K562 (cell line): ENCODE data around the gene MMAB. TPM values are rescaled to one million over a fixed set of nuclear protein-coding genes. Genes with fewer than 3 reads are reported as not detected.

Experiments
- ATAC-seq: fragments of 200-7000 bp; cut with Tn5 transposase; 3 replicates; pipeline ENCODE4 v1.9.1; 2020; ENCODE audit warnings: moderate library complexity
- BruUV-seq: library from RNA; stranded (reverse); fragments of 400-500 nt; replicated peaks from 2 replicates; lab custom pipeline; 2021; lab: Mats Ljungman, UMichigan
- CTCF ChIA-PET: fragments of 300-600 bp; formaldehyde crosslinking; extraction: SDS; loops from one replicate; lab custom pipeline; 2021; ENCODE audit warnings: low intra/inter-chr PET ratio; lab: Yijun Ruan, JAX
- POLR2A ChIA-PET: fragments of 300-600, 350-650 bp; sonication (Branson Sonifier 250); formaldehyde crosslinking; extraction: SDS; loops from one replicate; lab custom pipeline; 2021; ENCODE audit warnings: antibody characterized with exemption, inconsistent platforms; lab: Yijun Ruan, JAX
- DNase-seq, 4 experiments: peaks; one replicate each; pipeline versions ENCODE4 v3.0.0 to v3.0.0-alpha.2; 2011 to 2018; ENCODE audit warnings: low spot score in 3 of 4, mixed read lengths in 3 of 4; ENCODE audit errors: extremely low read depth in 1 of 4
- FAIRE-seq: peaks from 2 replicates; lab custom pipeline; 2011; peaks lifted over from hg19 to GRCh38; lab: Jason Lieb, UNC
- H2AFZ ChIP-seq: 2 replicates; pipeline ENCODE4 v1.6.0; 2011; ENCODE audit warnings: low read depth, low read length, control low read depth, inconsistent platforms
- H3K27ac ChIP-seq: fragments of 200-600 bp; 3 replicates; pipeline ENCODE4 v1.8.0; 2011; ENCODE audit warnings: low read depth, mild to moderate bottlenecking, control low read depth, inconsistent platforms, low read length, moderate library complexity, mixed read lengths; ENCODE audit errors: extremely low read depth
- H3K27me3 ChIP-seq, 2 experiments: fragments of 300-600 bp in 1 of 2; 2 replicates in 1 of 2; 3 replicates in 1 of 2; pipeline versions ENCODE4 v1.6.0 to v1.8.0; 2011; ENCODE audit warnings: inconsistent platforms in 2 of 2, low read length in 2 of 2, mild to moderate bottlenecking in 1 of 2, mixed read lengths in 1 of 2, moderate library complexity in 1 of 2; ENCODE audit not compliant: control insufficient read depth in 2 of 2, insufficient read depth in 2 of 2
- H3K36me3 ChIP-seq: fragments of 300-600 bp; 3 replicates; pipeline ENCODE4 v1.8.0; 2011; ENCODE audit warnings: mild to moderate bottlenecking, low read length, inconsistent platforms; ENCODE audit not compliant: control insufficient read depth, insufficient read depth
- H3K4me1 ChIP-seq, 2 experiments: fragments of 200-600 bp in 1 of 2; replicated peaks in 1 of 2; 2 replicates in 1 of 2; 3 replicates in 1 of 2; pipeline versions ENCODE4 v1.5.1 to v1.8.0; 2011; ENCODE audit warnings: inconsistent platforms in 2 of 2, low read length in 2 of 2, mild to moderate bottlenecking in 1 of 2, mixed read lengths in 1 of 2, moderate library complexity in 1 of 2; ENCODE audit not compliant: control insufficient read depth in 2 of 2, insufficient read depth in 2 of 2
- H3K4me2 ChIP-seq: 2 replicates; pipeline ENCODE4 v1.6.1; 2011; ENCODE audit warnings: low read length, control low read depth, inconsistent platforms, mixed read lengths; ENCODE audit not compliant: insufficient read depth
- H3K4me3 ChIP-seq: fragments of 200-600 bp; sonication (generic), shearing (Covaris generic); 2 replicates; pipeline ENCODE4 v1.5.1; 2016; ENCODE audit warnings: control low read depth, inconsistent platforms
- H3K79me2 ChIP-seq: fragments of 200-600 bp; 3 replicates; pipeline ENCODE4 v1.8.0; 2011; ENCODE audit warnings: low read length, inconsistent platforms; ENCODE audit not compliant: control insufficient read depth, insufficient read depth
- H3K9ac ChIP-seq, 2 experiments: 2 replicates each; pipeline versions ENCODE4 v1.6.0 to v1.6.1; 2011; ENCODE audit warnings: low read depth in 2 of 2, low read length in 2 of 2, control low read depth in 1 of 2, inconsistent platforms in 1 of 2, mild to moderate bottlenecking in 1 of 2, mixed read lengths in 1 of 2; ENCODE audit not compliant: insufficient read depth in 1 of 2
- H3K9me1 ChIP-seq: one replicate; pipeline ENCODE4 v1.6.0; 2011; ENCODE audit warnings: inconsistent platforms, mild to moderate bottlenecking, low read length, moderate library complexity; ENCODE audit not compliant: control insufficient read depth, insufficient read depth
- H3K9me3 ChIP-seq: replicated peaks from 2 replicates; pipeline ENCODE4 v1.5.1; 2011; ENCODE audit warnings: low read depth, low read length, inconsistent platforms; ENCODE audit not compliant: control insufficient read depth, insufficient read depth
- H4K20me1 ChIP-seq: replicated peaks from 2 replicates; pipeline ENCODE4 v1.6.1; 2011; ENCODE audit warnings: low read length, inconsistent platforms, mixed read lengths; ENCODE audit not compliant: control insufficient read depth, insufficient read depth
- BRF1 ChIP-seq: IDR thresholded peaks from 3 replicates; pipeline ENCODE4 v1.6.1; 2011; ENCODE audit warnings: borderline replicate concordance, mild to moderate bottlenecking; ENCODE audit not compliant: insufficient read length; ENCODE audit errors: extremely low read depth
- CAMTA2 ChIP-seq: fragments of 250-450 bp; sonication (Bioruptor Pico); conservative IDR thresholded peaks from 2 replicates; pipeline ENCODE4 v1.5.1; 2022
- ELF2 ChIP-seq: fragments of 250-450 bp; sonication (Bioruptor Pico); IDR thresholded peaks from 2 replicates; pipeline ENCODE4 v1.5.0; 2021; ENCODE audit warnings: mild to moderate bottlenecking
- HLTF ChIP-seq: fragments of 450-650 bp; IDR thresholded peaks from 2 replicates; pipeline ENCODE4 v1.6.1; 2016
- PML ChIP-seq: IDR thresholded peaks from 2 replicates; pipeline ENCODE4 v1.6.1; 2012; ENCODE audit warnings: low read length, inconsistent platforms
- RFX7 ChIP-seq: fragments of 250-450 bp; sonication (Bioruptor Pico); IDR thresholded peaks from 2 replicates; pipeline ENCODE4 v1.5.1; 2021; ENCODE audit warnings: mild to moderate bottlenecking
- SIN3A ChIP-seq, 2 experiments: fragments of 150-350 bp in 1 of 2; IDR thresholded peaks; 2 replicates each; pipeline ENCODE4 v1.6.1; 2011 to 2016; ENCODE audit warnings: borderline replicate concordance in 2 of 2, low read depth in 2 of 2, low read length in 2 of 2, mild to moderate bottlenecking in 2 of 2, moderate library complexity in 2 of 2; ENCODE audit not compliant: control insufficient read depth in 1 of 2
- SMAD4 ChIP-seq: fragments of 250-450 bp; sonication (Bioruptor Pico); conservative IDR thresholded peaks from 2 replicates; pipeline ENCODE4 v1.8.0; 2021; ENCODE audit warnings: inconsistent platforms, mild to moderate bottlenecking, moderate library complexity
- TRIM25 ChIP-seq: fragments of 450-650 bp; IDR thresholded peaks from 2 replicates; pipeline ENCODE4 v1.7.0; 2016; ENCODE audit warnings: borderline replicate concordance
- USF2 ChIP-seq: sonication (generic); formaldehyde crosslinking; IDR thresholded peaks from 2 replicates; pipeline ENCODE4 v1.5.0; 2020; ENCODE audit warnings: missing genetic modification reagents
- ZBTB9 ChIP-seq: fragments of 450-650 bp; formaldehyde crosslinking; IDR thresholded peaks from 2 replicates; pipeline ENCODE4 v1.4.0; 2020; ENCODE audit warnings: mild to moderate bottlenecking, moderate library complexity
- ZNF785 ChIP-seq: fragments of 250-450 bp; sonication (Bioruptor Pico); IDR thresholded peaks from 2 replicates; pipeline ENCODE4 v1.4.0; 2020; ENCODE audit warnings: mild to moderate bottlenecking
- ZNF79 ChIP-seq: fragments of 250-450 bp; sonication (Bioruptor Pico); IDR thresholded peaks from 2 replicates; pipeline ENCODE4 v1.4.0; 2020; ENCODE audit warnings: low read depth, mild to moderate bottlenecking, moderate library complexity
- WGBS: fragments of 100-300 bp; shearing (Covaris generic); methylation state at CpG from one replicate; pipeline ENCODE4 v1.1.6; 2016; ENCODE audit warnings: low coverage, mixed read lengths; ENCODE audit not compliant: insufficient coverage; ENCODE audit errors: missing lambda C conversion rate; 5-methylcytosine and 5-hydroxymethylcytosine counted together
- in situ Hi-C: fragments of 300-500 bp; cut with MboI; formaldehyde crosslinking; loops from 4 replicates; pipeline ENCODE4 v1.15.0; 2018; ENCODE audit warnings: inconsistent platforms, mixed read lengths
- intact Hi-C: fragments of 100-400 bp; cut with micrococcal nuclease; formaldehyde crosslinking; loops from 2 replicates; pipeline ENCODE4 v1.14.2; 2022
- polyA plus RNA-seq, 8 experiments: library from polyadenylated mRNA; depleted of rRNA in 4 of 8; stranded (reverse) in 5 of 8; unstranded in 3 of 8; fragments of >200 nt; fragmentation: Nextera tagmentation in 2 of 8; fragmentation: Illumina TruSeq in 1 of 8; extraction: Ambion mirVana in 2 of 8; extraction: Trizol in 1 of 8; gene quantifications; 2 replicates each; pipeline versions ENCODE4 v1.2.1 to v1.2.3, GENCODE V29; 2011 to 2014; ENCODE audit warnings: inconsistent platforms in 1 of 8, missing spikeins in 1 of 8
- total RNA-seq, 7 experiments: library from RNA; depleted of rRNA in 6 of 7; stranded (reverse); fragments of >200 nt in 6 of 7; fragmentation: Illumina TruSeq in 2 of 7; extraction: Trizol in 2 of 7; gene quantifications; 2 replicates each; pipeline versions ENCODE4 v1.2.1 to v1.2.3, GENCODE V29; 2011 to 2021; ENCODE audit warnings: low replicate concordance in 1 of 7

Gene MMAB
- total and polyA plus RNA-seq, 9 of the 15 experiments (the other 6 are each of a cell fraction or from before 2014, with no cell fraction given), result 9.5 to 76.1 (median 46.2) TPM

- TF ChIP-seq ZBTB9 (no peak), PML (no peak), RFX7 (CRISPR knock-in tag) (no peak), CAMTA2 (CRISPR knock-in tag) (no peak), ZNF785 (CRISPR knock-in tag) (no peak), ZNF79 (CRISPR knock-in tag) (no peak), ELF2 (CRISPR knock-in tag) (no peak), SIN3A (IDR thresholded peaks at IDR 0.05; ENCODE audit: borderline replicate concordance in 2 of 2, control insufficient read depth in 1 of 2, low read depth in 2 of 2, low read length in 2 of 2) (no peak)
Observed at GRCh38 chr12:109551108-109551507, 22.2 kb downstream of the MMAB start (continued).

- Histone ChIP-seq H3K27me3 (peaks cover 46 to 78% of the 10 kb centered on the region in 2 experiments), H3K27ac (no peak overlapping the region), H3K9me1 (no peaks in the 10 kb centered on the region), H3K4me3 (no peak overlapping the region), H3K36me3 (no peaks in the 10 kb centered on the region), H2AFZ (no peak overlapping the region), H4K20me1 (peaks cover 19% of the 10 kb centered on the region), H3K9ac (peak overlapping the region in 1 of 2 experiments; percentile 51; a peak in 1 of 4 replicates), H3K4me2 (no peak overlapping the region), H3K4me1 (no peaks in the 10 kb centered on the region; a peak in 1 of 5 replicates), H3K9me3 (no peaks in the 10 kb centered on the region), H3K79me2 (no peaks in the 10 kb centered on the region)
- intact Hi-C loops, result no loop called here
- POLR2A ChIA-PET, result interaction anchor here (2.1 to 2.3 kb wide), 2 partner anchors 9 to 24 kb away, joined by 5 to 13 read pairs; partner anchors contain the start of genes MMAB and MVK
- under 1% methylated on average over 12 of the region's 12 CpGs for WGBS
- in situ Hi-C loops, result no loop called here
- BruUV-seq, result no TSS peak
- ATAC-seq (no peak), FAIRE-seq (no peak), DNase-seq (no peak)
- TF ChIP-seq BRF1, result no peak
- TF ChIP-seq SMAD4 (CRISPR knock-in tag), result no peak
- TF ChIP-seq TRIM25, result no peak
- no peak for TF ChIP-seq HLTF
- no peak for TF ChIP-seq USF2 (CRISPR knock-in tag)
- CTCF ChIA-PET, result no interaction called here
Observed at GRCh38 chr12:109550281-109550680, 23.0 kb downstream of the MMAB start.
